Astrocyte (in vitro differentiated cells and primary cell): ENCODE results near the gene SIDT2. TPM values are rescaled to one million over a fixed set of nuclear protein-coding genes. Genes with fewer than 3 reads are reported as not detected.

Experiments
- DNase-seq: peaks from one replicate; pipeline ENCODE4 v3.0.0-alpha.2; 2010; ENCODE audit warnings: low read depth
- FAIRE-seq: peaks from 2 replicates; lab custom pipeline; 2011; peaks lifted over from hg19 to GRCh38; lab: Jason Lieb, UNC
- H2AFZ ChIP-seq: 2 replicates; pipeline ENCODE4 v1.6.0; 2012; ENCODE audit warnings: low read depth, low read length, inconsistent platforms
- H3K27ac ChIP-seq: 2 replicates; pipeline ENCODE4 v1.5.1; 2011; ENCODE audit warnings: low read depth, low read length, inconsistent platforms
- H3K27me3 ChIP-seq: 2 replicates; pipeline ENCODE4 v1.6.0; 2011; ENCODE audit warnings: low read length, inconsistent platforms; ENCODE audit not compliant: insufficient read depth
- H3K36me3 ChIP-seq: 2 replicates; pipeline ENCODE4 v1.5.1; 2011; ENCODE audit warnings: low read length, inconsistent platforms; ENCODE audit not compliant: insufficient read depth
- H3K4me1 ChIP-seq: 2 replicates; pipeline ENCODE4 v1.5.1; 2011; ENCODE audit warnings: low read length, inconsistent platforms; ENCODE audit not compliant: insufficient read depth
- H3K4me2 ChIP-seq: 2 replicates; pipeline ENCODE4 v1.6.0; 2012; ENCODE audit warnings: low read length, inconsistent platforms
- H3K4me3 ChIP-seq: 2 replicates; pipeline ENCODE4 v1.5.1; 2011; ENCODE audit warnings: low read depth, mild to moderate bottlenecking, low read length, inconsistent platforms; ENCODE audit not compliant: insufficient read depth
- H3K79me2 ChIP-seq: 2 replicates; pipeline ENCODE4 v1.6.0; 2012; ENCODE audit warnings: mild to moderate bottlenecking, low read length, inconsistent platforms; ENCODE audit not compliant: insufficient read depth
- H3K9ac ChIP-seq: 2 replicates; pipeline ENCODE4 v1.6.0; 2012; ENCODE audit warnings: mild to moderate bottlenecking, low read length, inconsistent platforms
- H3K9me3 ChIP-seq: 2 replicates; pipeline ENCODE4 v1.5.1; 2012; ENCODE audit warnings: low read depth, mild to moderate bottlenecking, low read length, inconsistent platforms; ENCODE audit not compliant: insufficient read depth
- H4K20me1 ChIP-seq: 2 replicates; pipeline ENCODE4 v1.6.0; 2012; ENCODE audit warnings: low read length, inconsistent platforms; ENCODE audit not compliant: insufficient read depth
- H3K27ac Mint-ChIP-seq: one replicate; pipeline ENCODE4 v1.8.0; 2021; ENCODE audit warnings: mild to moderate bottlenecking, mixed read lengths; ENCODE audit not compliant: unreplicated experiment
- H3K27me3 Mint-ChIP-seq: one replicate; pipeline ENCODE4 v1.8.0; 2021; ENCODE audit warnings: low read depth, mixed read lengths; ENCODE audit not compliant: unreplicated experiment
- H3K36me3 Mint-ChIP-seq: one replicate; pipeline ENCODE4 v1.8.0; 2021; ENCODE audit warnings: low read depth, mixed read lengths; ENCODE audit not compliant: unreplicated experiment
- H3K4me1 Mint-ChIP-seq: one replicate; pipeline ENCODE4 v1.8.0; 2021; ENCODE audit warnings: low read depth, mixed read lengths; ENCODE audit not compliant: unreplicated experiment
- H3K4me3 Mint-ChIP-seq: one replicate; pipeline ENCODE4 v1.8.0; 2021; ENCODE audit warnings: mild to moderate bottlenecking, moderate library complexity, mixed read lengths; ENCODE audit not compliant: unreplicated experiment
- H3K9me3 Mint-ChIP-seq: one replicate; pipeline ENCODE4 v1.8.0; 2021; ENCODE audit warnings: mild to moderate bottlenecking, mixed read lengths; ENCODE audit not compliant: unreplicated experiment
- CTCF ChIP-seq: IDR thresholded peaks from 2 replicates; pipeline ENCODE4 v1.5.1; 2011; ENCODE audit warnings: low read depth, mild to moderate bottlenecking, inconsistent platforms, low read length, moderate library complexity; ENCODE audit not compliant: insufficient read depth
- EZH2 ChIP-seq: IDR thresholded peaks from 2 replicates; pipeline ENCODE4 v1.6.1; 2012; ENCODE audit warnings: mild to moderate bottlenecking, low read length, inconsistent platforms; ENCODE audit not compliant: insufficient read depth
- total RNA-seq: library from RNA; stranded (reverse); gene quantifications from 2 replicates; pipeline ENCODE4 v1.2.1, GENCODE V29; 2021

The SIDT2 gene
- total RNA-seq, 1 donor from 2014 or later = 55.8 TPM

DNA sequence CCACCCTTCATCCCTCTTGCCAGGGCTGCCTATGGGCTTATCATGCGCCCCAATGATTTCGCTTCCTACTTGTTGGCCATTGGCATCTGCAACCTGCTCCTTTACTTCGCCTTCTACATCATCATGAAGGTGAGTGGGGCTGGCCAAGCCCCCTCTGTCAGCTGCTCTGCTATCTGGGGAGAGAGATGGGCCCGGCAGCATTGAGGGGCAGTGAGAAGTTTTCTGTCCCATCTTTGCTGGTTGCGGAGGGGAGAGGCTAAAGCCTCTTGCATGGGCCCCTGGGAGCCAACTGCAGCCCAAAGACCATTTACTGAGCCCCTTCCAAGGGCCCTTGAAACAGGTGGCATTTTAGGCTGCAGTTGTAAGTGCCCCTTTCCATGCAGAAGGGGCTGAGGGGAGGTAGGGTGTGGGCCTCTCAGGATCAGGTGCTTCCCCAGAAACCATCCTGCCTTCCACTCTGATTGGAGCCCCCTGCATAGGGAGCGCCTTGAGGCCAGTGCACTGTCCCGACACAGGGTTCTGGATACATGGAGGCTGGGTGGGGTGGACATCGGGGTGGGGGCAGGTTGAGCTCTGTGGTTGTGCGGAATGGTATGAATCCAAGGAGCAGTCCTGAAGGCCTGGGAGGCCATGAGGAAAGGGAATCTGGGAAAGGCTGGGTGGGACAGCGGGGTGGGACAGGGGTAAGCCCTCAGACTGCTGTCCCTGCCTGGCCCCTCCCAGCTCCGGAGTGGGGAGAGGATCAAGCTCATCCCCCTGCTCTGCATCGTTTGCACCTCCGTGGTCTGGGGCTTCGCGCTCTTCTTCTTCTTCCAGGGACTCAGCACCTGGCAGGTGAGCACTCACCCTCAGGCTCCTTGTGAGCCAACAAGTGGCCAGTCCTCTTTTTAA lies 14.8 kb downstream of the SIDT2 start:
- TF ChIP-seq CTCF (no peak), EZH2 (no peak)
- no peak overlapping the region for H3K4me2 ChIP-seq
- Mint-ChIP-seq H3K4me1 (peaks cover 11% of the 10 kb centered on the region), H3K27ac (no peak overlapping the region), H3K27me3 (no peaks in the 10 kb centered on the region), H3K9me3 (no peaks in the 10 kb centered on the region), H3K4me3 (no peak overlapping the region), H3K36me3 (peaks cover 39% of the 10 kb centered on the region)
- no peak overlapping the region for H3K9ac ChIP-seq
- no peak overlapping the region for H2AFZ ChIP-seq
- H3K36me3 ChIP-seq = peaks cover 17% of the 10 kb centered on the region
- DNase-seq (no peak), FAIRE-seq (no peak)
- H3K79me2 ChIP-seq = peaks cover 9% of the 10 kb centered on the region
- peaks cover 10% of the 10 kb centered on the region for H3K4me1 ChIP-seq
- no peaks in the 10 kb centered on the region for H3K27me3 ChIP-seq
- no peaks in the 10 kb centered on the region for H3K9me3 ChIP-seq
- no peaks in the 10 kb centered on the region for H4K20me1 ChIP-seq
- H3K27ac ChIP-seq = no peak overlapping the region
- H3K4me3 ChIP-seq = no peak overlapping the region

DNA sequence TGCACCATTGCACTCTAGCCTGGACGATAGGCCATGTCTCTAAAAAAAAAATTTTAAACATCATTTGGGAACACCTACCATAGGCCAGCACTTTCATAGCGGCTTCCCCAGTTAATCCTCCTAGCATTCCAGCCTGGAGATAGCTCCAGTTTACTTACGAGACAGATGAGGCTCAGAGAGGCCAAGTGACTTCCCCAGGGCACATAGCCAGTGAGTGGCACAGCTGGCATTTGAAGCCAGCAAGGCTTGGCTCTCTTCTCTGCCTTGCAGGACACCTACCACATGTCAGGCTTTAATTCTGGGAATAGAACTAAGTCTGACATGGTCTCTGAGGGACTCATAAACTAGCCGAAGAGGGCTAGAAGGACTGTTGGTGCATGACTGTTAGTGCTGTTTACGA lies 15.7 kb downstream of the SIDT2 start:
- peaks cover 18% of the 10 kb centered on the region for H3K4me1 Mint-ChIP-seq
- Histone ChIP-seq H3K4me1 (peaks cover 15% of the 10 kb centered on the region), H3K27ac (no peak overlapping the region), H3K36me3 (peaks cover 16% of the 10 kb centered on the region), H4K20me1 (no peaks in the 10 kb centered on the region), H3K9me3 (no peaks in the 10 kb centered on the region), H3K9ac (no peak overlapping the region), H3K4me3 (no peak overlapping the region), H2AFZ (no peak overlapping the region), H3K27me3 (no peaks in the 10 kb centered on the region), H3K4me2 (no peak overlapping the region), H3K79me2 (peaks cover 18% of the 10 kb centered on the region)
- peak overlapping the region; percentile 53 for H3K27ac Mint-ChIP-seq
- FAIRE-seq (no peak), DNase-seq (no peak)
- no peaks in the 10 kb centered on the region for H3K27me3 Mint-ChIP-seq
- no peak for TF ChIP-seq EZH2
- TF ChIP-seq CTCF = no peak
- H3K4me3 Mint-ChIP-seq = no peak overlapping the region
- no peaks in the 10 kb centered on the region for H3K9me3 Mint-ChIP-seq
- peaks cover 36% of the 10 kb centered on the region for H3K36me3 Mint-ChIP-seq

DNA sequence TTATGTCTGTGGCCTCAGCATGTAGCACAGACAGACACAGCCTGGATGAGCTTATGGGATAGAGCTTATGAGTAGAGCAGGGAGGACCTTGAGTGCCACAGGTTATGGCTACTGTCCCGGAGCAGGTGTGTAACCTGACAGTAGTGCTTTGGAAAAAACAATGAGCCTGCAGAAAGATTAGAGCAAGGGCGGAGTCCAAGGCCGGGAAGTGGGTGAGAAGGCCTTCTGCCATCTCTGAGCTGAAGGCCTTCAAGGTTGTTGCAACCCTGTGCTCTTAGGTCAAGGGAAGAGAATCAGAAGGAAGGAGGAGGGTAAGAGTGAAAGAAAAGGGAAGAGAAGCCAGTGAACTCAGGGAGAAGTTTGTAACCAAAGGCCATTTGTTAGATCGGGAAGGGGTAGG lies 16.7 kb downstream of the SIDT2 start:
- no peak for DNase-seq

More for the DNA sequence above, 16.7 kb downstream of the SIDT2 start:
- no peaks in the 10 kb centered on the region for H3K27me3 Mint-ChIP-seq
- Histone ChIP-seq H3K9me3 (no peaks in the 10 kb centered on the region), H3K36me3 (peaks cover 7% of the 10 kb centered on the region), H3K27ac (no peak overlapping the region), H2AFZ (no peak overlapping the region), H3K9ac (no peak overlapping the region), H3K4me1 (peaks cover 15% of the 10 kb centered on the region), H3K27me3 (no peaks in the 10 kb centered on the region), H3K4me3 (no peak overlapping the region), H3K4me2 (no peak overlapping the region), H4K20me1 (peaks cover 10% of the 10 kb centered on the region), H3K79me2 (peaks cover 28% of the 10 kb centered on the region)
- peak overlapping the region; percentile 48 for H3K27ac Mint-ChIP-seq
- no peak overlapping the region for H3K4me3 Mint-ChIP-seq
- no peak for TF ChIP-seq EZH2
- TF ChIP-seq CTCF = no peak
- no peak for FAIRE-seq
- H3K9me3 Mint-ChIP-seq = no peaks in the 10 kb centered on the region
- H3K4me1 Mint-ChIP-seq = peaks cover 20% of the 10 kb centered on the region
- peaks cover 36% of the 10 kb centered on the region for H3K36me3 Mint-ChIP-seq
